GM15510 (cell line): Measurements from ENCODE around the gene ERGIC2.

Experiments
- POLR2A ChIP-seq: IDR thresholded peaks from 3 replicates; pipeline ENCODE4 v1.6.1; 2011; ENCODE audit warnings: borderline replicate concordance; ENCODE audit not compliant: insufficient read length; ENCODE audit errors: extremely low read depth

Gene ERGIC2

GRCh38 chr12:29317556-29318363, 63.2 kb downstream of the ERGIC2 start:
- TF ChIP-seq POLR2A: no peak

GRCh38 chr12:29316752-29317151, 64.2 kb downstream of the ERGIC2 start:
- TF ChIP-seq POLR2A: no peak

- TF ChIP-seq POLR2A: no peak
Measured at GRCh38 chr12:29314416-29314815, 66.6 kb downstream of the ERGIC2 start.

- TF ChIP-seq POLR2A: no peak
Measured at GRCh38 chr12:29310899-29311298, 70.1 kb downstream of the ERGIC2 start.

- TF ChIP-seq POLR2A: no peak
Measured at GRCh38 chr12:29309320-29309902, 71.6 kb downstream of the ERGIC2 start.

- TF ChIP-seq POLR2A: no peak
Measured at GRCh38 chr12:29306682-29307081, 74.3 kb downstream of the ERGIC2 start.

- TF ChIP-seq POLR2A: no peak
Measured at GRCh38 chr12:29306266-29306665, 74.7 kb downstream of the ERGIC2 start.

- no peak for TF ChIP-seq POLR2A
Measured at GRCh38 chr12:29304388-29304787, 76.6 kb downstream of the ERGIC2 start.

- TF ChIP-seq POLR2A: no peak
Measured at GRCh38 chr12:29301114-29301513, 79.9 kb downstream of the ERGIC2 start.

- no peak for TF ChIP-seq POLR2A
Measured at GRCh38 chr12:29299633-29300032, 81.3 kb downstream of the ERGIC2 start.

- no peak for TF ChIP-seq POLR2A
Measured at GRCh38 chr12:29291226-29291625, 89.7 kb downstream of the ERGIC2 start.

- TF ChIP-seq POLR2A: no peak
Measured at GRCh38 chr12:29288031-29288430, 92.9 kb downstream of the ERGIC2 start.

- no peak for TF ChIP-seq POLR2A
Measured at GRCh38 chr12:29287622-29288021, 93.3 kb downstream of the ERGIC2 start.
